Lung (tissue), 12 donors: ENCODE results near the gene TBCD. TPM values are rescaled to one million over a fixed set of nuclear protein-coding genes. Genes with fewer than 3 reads are reported as not detected.

Experiments
- ATAC-seq: fragments of 200-7000 bp; cut with Tn5 transposase; one replicate; pipeline ENCODE4 v1.9.1; 2020; ENCODE audit warnings: moderate number of reproducible peaks; ENCODE audit not compliant: insufficient read depth, low FRiP score
- DNase-seq, 3 donors: peaks; one replicate each; pipeline ENCODE4 v3.0.0-alpha.2; 2013 to 2017
- H3K27ac ChIP-seq, 2 donors: one replicate each; pipeline ENCODE4 v1.5.1; 2013; ENCODE audit warnings: mild to moderate bottlenecking in 2 of 2, moderate library complexity in 2 of 2, control low read depth in 1 of 2, inconsistent platforms in 1 of 2, low read depth in 1 of 2, low read length in 1 of 2
- H3K27me3 ChIP-seq, 3 donors: one replicate each; pipeline ENCODE4 v1.5.1; 2013; ENCODE audit warnings: low read length in 2 of 3; ENCODE audit not compliant: control insufficient read depth in 3 of 3, insufficient read depth in 3 of 3
- H3K36me3 ChIP-seq, 4 donors: one replicate each; pipeline ENCODE4 v1.5.1; 2013; ENCODE audit warnings: low read length in 4 of 4, mild to moderate bottlenecking in 1 of 4, moderate library complexity in 1 of 4; ENCODE audit not compliant: control insufficient read depth in 4 of 4, insufficient read depth in 4 of 4
- H3K4me1 ChIP-seq, 5 donors: one replicate each; pipeline ENCODE4 v1.5.1; 2013; ENCODE audit warnings: low read length in 5 of 5, mild to moderate bottlenecking in 2 of 5, moderate library complexity in 1 of 5; ENCODE audit not compliant: control insufficient read depth in 5 of 5, insufficient read depth in 5 of 5
- H3K4me3 ChIP-seq: one replicate; pipeline ENCODE4 v1.5.1; 2013; ENCODE audit warnings: mild to moderate bottlenecking, control low read depth, moderate library complexity
- H3K9ac ChIP-seq, 2 donors: one replicate each; pipeline ENCODE4 v1.5.1; 2013; ENCODE audit warnings: low read length in 2 of 2, control low read depth in 1 of 2; ENCODE audit not compliant: insufficient read depth in 1 of 2
- H3K9me3 ChIP-seq, 4 donors: one replicate each; pipeline ENCODE4 v1.5.1; 2013; ENCODE audit warnings: low read length in 3 of 4, mild to moderate bottlenecking in 1 of 4, moderate library complexity in 1 of 4; ENCODE audit not compliant: control insufficient read depth in 4 of 4, insufficient read depth in 3 of 4
- CTCF ChIP-seq: IDR thresholded peaks from 2 replicates; pipeline ENCODE4 v1.5.1; 2012; ENCODE audit warnings: mild to moderate bottlenecking; ENCODE audit errors: control extremely low read depth, extremely low read depth
- WGBS, 2 donors: extraction: QIAGEN DNeasy Blood & Tissue Kit; methylation state at CpG; one replicate each; pipeline ENCODE4 v1.1.7; 2013; 5-methylcytosine and 5-hydroxymethylcytosine counted together
- polyA plus RNA-seq, 2 donors: library from polyadenylated mRNA; stranded (reverse); fragments of 200-250 nt; gene quantifications; one replicate each; pipeline ENCODE4 v1.2.1, GENCODE V29; 2013
- total RNA-seq, 2 donors: library from RNA; depleted of rRNA in 1 of 2; stranded (reverse); fragments of >200 nt in 1 of 2; gene quantifications; one replicate each; pipeline ENCODE4 v1.2.1, GENCODE V29; 2014 to 2021
- donor health status: control.
- donor health status: control.
- donor health status: Bipolar disorder and iron deficiency.
- donor health status: healthy.
- donor health status: DM: yes; HTN: yes; CAD: no.

TBCD gene
- total and polyA plus RNA-seq, 4 donors: 57.6 to 119 (median 90.3) TPM

DNA sequence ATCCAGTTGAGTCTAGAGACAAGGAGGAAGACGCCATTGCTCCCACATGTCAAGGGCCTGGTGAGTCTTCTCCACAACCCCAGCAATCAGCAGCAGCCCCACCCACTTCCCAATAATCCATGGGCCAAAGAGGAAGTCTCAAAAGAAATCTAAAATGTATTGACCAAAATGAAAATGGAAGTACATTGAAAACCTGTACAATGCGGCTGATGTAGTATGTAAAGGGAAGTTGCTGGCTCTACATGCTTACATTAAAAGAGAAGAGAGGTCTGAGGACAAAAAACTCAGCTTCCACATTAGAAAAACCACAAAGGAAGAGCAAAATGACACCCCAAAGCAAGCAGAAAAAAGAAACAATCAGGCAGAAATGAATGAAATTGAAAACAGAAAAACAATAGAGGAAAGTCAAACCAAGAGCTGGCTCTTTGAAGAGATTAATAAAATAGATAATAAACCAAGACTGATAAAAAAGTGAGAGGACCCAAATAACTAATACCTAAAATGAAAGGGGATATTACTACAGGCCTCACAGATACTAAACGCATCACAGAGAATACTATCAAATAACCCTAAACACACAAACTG lies 227.0 kb downstream of the TBCD start:
- DNase-seq: no peak
- Histone ChIP-seq H3K27me3 (no peaks in the 10 kb centered on the region), H3K4me1 (peaks cover 0 to 4% (median 0%) of the 10 kb centered on the region in 5 donors), H3K27ac (no peak overlapping the region), H3K4me3 (no peak overlapping the region), H3K36me3 (no peaks in the 10 kb centered on the region), H3K9ac (no peak overlapping the region), H3K9me3 (no peaks in the 10 kb centered on the region)
- peak; percentile 72 for ATAC-seq
- WGBS, 2 donors: 51 to 68% methylated on average over 3 of the region's 3 CpGs
- no peak for TF ChIP-seq CTCF

GRCh38 chr17:82979718-82980117 lies 227.9 kb downstream of the TBCD start:
- H3K4me1 ChIP-seq: no peaks in the 10 kb centered on the region
- H3K9ac ChIP-seq: no peak overlapping the region
- H3K36me3 ChIP-seq: no peaks in the 10 kb centered on the region
- TF ChIP-seq CTCF: no peak
- no peak for DNase-seq
- ATAC-seq: no peak
- H3K27ac ChIP-seq: no peak overlapping the region
- 80 to 86% methylated on average over 1 of the region's 1 CpG for WGBS, 2 donors
- H3K4me3 ChIP-seq: no peak overlapping the region
- H3K9me3 ChIP-seq: no peaks in the 10 kb centered on the region
- no peaks in the 10 kb centered on the region for H3K27me3 ChIP-seq

DNA sequence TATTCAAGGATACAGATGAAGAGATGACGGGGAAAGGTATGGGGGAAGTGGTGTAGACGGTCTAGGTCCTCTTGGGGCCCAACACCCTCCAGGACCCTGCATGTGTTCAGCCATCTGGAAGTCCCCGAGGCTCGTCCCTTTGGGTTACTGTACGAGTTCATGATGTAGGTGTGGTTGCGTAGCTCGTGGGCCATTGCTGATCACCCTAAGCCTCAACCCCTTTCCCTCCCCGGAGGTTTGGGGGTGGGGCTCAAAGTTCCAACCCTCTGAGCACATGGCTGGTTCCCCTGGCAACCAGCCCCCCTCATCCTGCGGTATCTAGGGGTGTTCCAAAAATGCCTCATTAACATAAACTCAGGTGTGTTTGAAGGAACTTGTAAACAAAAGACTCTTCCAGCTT lies 228.8 kb downstream of the TBCD start:
- WGBS, 2 donors: 78 to 86% methylated on average over 9 of the region's 9 CpGs
- H3K4me1 ChIP-seq: peaks cover 0 to 2% (median 0%) of the 10 kb centered on the region in 5 donors
- no peaks in the 10 kb centered on the region for H3K27me3 ChIP-seq
- H3K4me3 ChIP-seq: no peak overlapping the region
- no peak for ATAC-seq
- H3K36me3 ChIP-seq: no peaks in the 10 kb centered on the region
- H3K9ac ChIP-seq: no peak overlapping the region
- no peak overlapping the region for H3K27ac ChIP-seq
- TF ChIP-seq CTCF: no peak
- no peak for DNase-seq
- H3K9me3 ChIP-seq: no peaks in the 10 kb centered on the region
